Mesendoderm (in vitro differentiated cells): ENCODE measurements around the gene SLAMF7.

Source experiments
- DNase-seq: peaks from one replicate; pipeline ENCODE4 v3.0.0; 2013
- H2AK5ac ChIP-seq: 2 replicates; pipeline ENCODE4 v1.6.1; 2013; ENCODE audit warnings: low read length, inconsistent platforms
- H2BK120ac ChIP-seq: 2 replicates; pipeline ENCODE4 v1.6.1; 2013; ENCODE audit warnings: low read depth, mild to moderate bottlenecking, low read length, moderate library complexity, mixed read lengths
- H2BK15ac ChIP-seq: replicated peaks from 2 replicates; pipeline ENCODE4 v1.6.1; 2013; ENCODE audit warnings: low read depth, mild to moderate bottlenecking, moderate library complexity
- H2BK5ac ChIP-seq: 2 replicates; pipeline ENCODE4 v1.6.1; 2013; ENCODE audit warnings: low read length, inconsistent platforms
- H3K18ac ChIP-seq: 2 replicates; pipeline ENCODE4 v1.6.1; 2013; ENCODE audit warnings: mild to moderate bottlenecking, low read length, mixed read lengths
- H3K23ac ChIP-seq: one replicate; pipeline ENCODE4 v1.6.1; 2013; ENCODE audit warnings: low read length
- H3K27ac ChIP-seq: 2 replicates; pipeline ENCODE4 v1.5.1; 2013; ENCODE audit warnings: low read depth, mild to moderate bottlenecking, inconsistent platforms, low read length, moderate library complexity
- H3K27me3 ChIP-seq: 2 replicates; pipeline ENCODE4 v1.6.1; 2013; ENCODE audit warnings: low read length, control low read depth, mild to moderate bottlenecking, inconsistent platforms; ENCODE audit not compliant: insufficient read depth, poor library complexity
- H3K36me3 ChIP-seq: 2 replicates; pipeline ENCODE4 v1.6.1; 2013; ENCODE audit warnings: low read length, inconsistent platforms; ENCODE audit not compliant: control insufficient read depth, insufficient read depth
- H3K4ac ChIP-seq: one replicate; pipeline ENCODE4 v1.6.1; 2013; ENCODE audit warnings: low read depth, mild to moderate bottlenecking, low read length, moderate library complexity
- H3K4me1 ChIP-seq: 2 replicates; pipeline ENCODE4 v1.6.1; 2013; ENCODE audit warnings: low read depth, low read length, inconsistent platforms; ENCODE audit not compliant: control insufficient read depth
- H3K4me2 ChIP-seq: 2 replicates; pipeline ENCODE4 v1.6.1; 2013; ENCODE audit warnings: low read length
- H3K4me3 ChIP-seq: 2 replicates; pipeline ENCODE4 v1.5.1; 2013; ENCODE audit warnings: mild to moderate bottlenecking, low read length
- H3K56ac ChIP-seq: one replicate; pipeline ENCODE4 v1.6.1; 2013; ENCODE audit warnings: low read length
- H3K79me1 ChIP-seq: 2 replicates; pipeline ENCODE4 v1.6.1; 2013; ENCODE audit warnings: low read length, inconsistent platforms
- H3K79me2 ChIP-seq: 2 replicates; pipeline ENCODE4 v1.6.1; 2013; ENCODE audit warnings: mild to moderate bottlenecking, low read length; ENCODE audit not compliant: control insufficient read depth, insufficient read depth
- H3K9ac ChIP-seq: 2 replicates; pipeline ENCODE4 v1.6.1; 2013; ENCODE audit warnings: low read length, inconsistent platforms
- H4K5ac ChIP-seq: one replicate; pipeline ENCODE4 v1.6.1; 2013; ENCODE audit warnings: low read length
- H4K8ac ChIP-seq: one replicate; pipeline ENCODE4 v1.6.1; 2013; ENCODE audit warnings: low read depth, mild to moderate bottlenecking, control low read depth, low read length, moderate library complexity
- WGBS: extraction: QIAGEN DNeasy Blood & Tissue Kit; methylation state at CpG from one replicate; pipeline ENCODE4 v1.1.7; 2013; ENCODE audit warnings: low lambda C conversion rate, missing lambda C conversion rate; ENCODE audit not compliant: insufficient coverage; ENCODE audit errors: extremely low coverage; 5-methylcytosine and 5-hydroxymethylcytosine counted together

Gene SLAMF7

DNA sequence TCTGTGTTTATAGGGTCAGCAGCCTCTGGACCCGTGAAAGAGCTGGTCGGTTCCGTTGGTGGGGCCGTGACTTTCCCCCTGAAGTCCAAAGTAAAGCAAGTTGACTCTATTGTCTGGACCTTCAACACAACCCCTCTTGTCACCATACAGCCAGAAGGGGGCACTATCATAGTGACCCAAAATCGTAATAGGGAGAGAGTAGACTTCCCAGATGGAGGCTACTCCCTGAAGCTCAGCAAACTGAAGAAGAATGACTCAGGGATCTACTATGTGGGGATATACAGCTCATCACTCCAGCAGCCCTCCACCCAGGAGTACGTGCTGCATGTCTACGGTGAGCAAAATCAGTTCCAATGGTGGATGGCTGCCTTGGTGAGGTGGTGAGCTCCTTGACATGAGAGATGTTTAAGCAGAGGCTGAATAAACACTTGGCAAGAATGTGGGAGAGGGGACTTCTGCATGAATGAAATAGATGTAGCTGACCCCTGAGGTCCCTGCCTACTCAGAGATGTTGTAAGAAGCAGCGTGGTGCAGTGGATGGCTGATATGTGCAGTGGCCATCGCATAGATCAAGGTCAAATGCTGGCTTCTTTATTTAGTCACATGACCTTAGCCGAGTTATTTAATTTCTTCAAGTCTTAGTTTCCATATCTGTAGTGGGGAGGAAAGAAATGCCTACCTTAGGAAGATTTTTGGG is 9.3 kb downstream of the SLAMF7 start:
- WGBS = no CpG with 5 or more reads among the region's 10 CpGs
- DNase-seq = peak; percentile 69
- no peak overlapping the region for H4K8ac ChIP-seq
- H3K4me3 ChIP-seq = no peak overlapping the region
- H2BK5ac ChIP-seq = no peak overlapping the region
- no peaks in the 10 kb centered on the region for H3K79me1 ChIP-seq
- no peak overlapping the region for H3K4ac ChIP-seq
- H3K9ac ChIP-seq = no peak overlapping the region
- no peak overlapping the region for H3K4me2 ChIP-seq
- H2BK120ac ChIP-seq = no peak overlapping the region
- H3K27ac ChIP-seq = no peak overlapping the region
- H3K18ac ChIP-seq = no peak overlapping the region
- H4K5ac ChIP-seq = no peak overlapping the region
- peak overlapping the region; percentile 36 for H3K56ac ChIP-seq
- H2BK15ac ChIP-seq = no peak overlapping the region
- no peak overlapping the region for H3K23ac ChIP-seq
- no peaks in the 10 kb centered on the region for H3K4me1 ChIP-seq
- no peak overlapping the region for H2AK5ac ChIP-seq
- H3K36me3 ChIP-seq = no peaks in the 10 kb centered on the region
- no peaks in the 10 kb centered on the region for H3K27me3 ChIP-seq
- H3K79me2 ChIP-seq = no peaks in the 10 kb centered on the region

DNA sequence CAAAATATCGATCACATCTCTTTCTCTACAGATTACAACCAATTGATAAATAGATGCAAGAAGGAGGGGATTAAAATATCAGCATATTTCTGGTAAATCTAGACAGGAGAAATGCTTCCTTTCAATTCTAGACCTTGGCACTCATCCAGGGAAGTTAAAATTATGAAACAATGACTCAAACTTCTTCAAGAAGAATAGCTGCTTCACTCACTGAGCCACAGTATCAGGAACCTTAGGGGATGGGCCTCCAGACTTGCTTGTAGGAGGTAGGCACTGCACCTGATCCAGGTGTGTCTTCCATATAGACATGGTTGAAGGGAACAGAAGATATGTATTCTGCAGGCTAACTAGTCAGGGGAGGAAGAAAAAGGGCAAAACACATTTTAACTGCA is 9.8 kb downstream of the SLAMF7 start:
- Histone ChIP-seq H3K23ac (no peak overlapping the region), H3K79me1 (no peaks in the 10 kb centered on the region), H2BK120ac (no peak overlapping the region), H3K27me3 (no peaks in the 10 kb centered on the region), H3K9ac (no peak overlapping the region), H3K4me1 (no peaks in the 10 kb centered on the region), H3K27ac (no peak overlapping the region), H3K18ac (no peak overlapping the region), H3K79me2 (no peaks in the 10 kb centered on the region), H3K4me3 (no peak overlapping the region), H3K56ac (no peak overlapping the region), H4K5ac (no peak overlapping the region), H3K36me3 (no peaks in the 10 kb centered on the region), H3K4me2 (no peak overlapping the region), H4K8ac (no peak overlapping the region), H2BK15ac (no peak overlapping the region), H3K4ac (no peak overlapping the region), H2BK5ac (no peak overlapping the region), H2AK5ac (no peak overlapping the region)
- DNase-seq = no peak
- WGBS = no CpG with 5 or more reads among the region's 1 CpG

DNA sequence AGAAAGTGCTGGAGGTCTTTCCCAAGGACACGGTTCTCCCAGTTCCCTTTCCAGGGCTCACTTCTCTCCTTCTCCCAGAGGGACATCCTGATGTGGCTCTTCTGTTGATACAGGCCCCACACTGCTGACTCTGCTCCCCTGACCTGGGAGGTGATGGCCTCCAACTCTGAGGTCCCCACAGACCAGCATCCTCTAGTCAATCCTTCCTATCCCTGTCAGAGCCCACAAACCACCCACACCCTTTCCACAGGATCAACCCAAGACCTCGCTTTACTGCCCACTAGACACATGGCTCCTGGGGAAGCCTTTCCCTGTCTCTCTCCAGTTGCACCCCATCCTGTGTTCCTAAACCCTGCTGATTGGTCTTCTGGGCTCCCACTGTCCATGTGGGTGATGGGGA is 11.6 kb downstream of the SLAMF7 start:
- H3K18ac ChIP-seq = no peak overlapping the region
- no peak overlapping the region for H3K4me2 ChIP-seq
- WGBS = no CpG with 5 or more reads among the region's 2 CpGs

DNA sequence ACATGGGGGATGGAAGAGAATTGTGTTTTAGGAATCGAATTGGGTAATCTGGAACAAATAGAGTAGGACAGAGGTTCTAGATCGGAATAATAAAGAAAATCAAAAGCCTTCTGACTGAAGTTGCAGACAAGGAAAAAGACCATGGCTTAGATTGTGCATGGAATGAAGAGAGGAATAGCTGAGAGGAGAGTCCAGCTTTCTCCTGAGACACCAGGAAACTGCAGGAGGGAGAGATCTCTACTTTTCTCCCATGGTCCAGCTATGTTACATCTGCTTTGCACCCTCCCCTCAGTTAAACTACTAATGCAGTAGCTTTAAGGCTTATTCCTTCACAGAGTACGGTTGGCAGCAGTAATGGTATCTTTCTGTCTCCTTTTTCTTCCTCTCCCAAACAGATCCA is 13.4 kb downstream of the SLAMF7 start:
- Histone ChIP-seq H2BK120ac (no peak overlapping the region), H2AK5ac (no peak overlapping the region), H3K4me2 (no peak overlapping the region), H3K27ac (no peak overlapping the region), H3K36me3 (no peaks in the 10 kb centered on the region), H3K18ac (no peak overlapping the region), H4K8ac (no peak overlapping the region), H3K4me1 (no peaks in the 10 kb centered on the region), H3K4ac (no peak overlapping the region), H3K23ac (no peak overlapping the region), H2BK15ac (no peak overlapping the region), H3K4me3 (no peak overlapping the region), H3K79me1 (no peaks in the 10 kb centered on the region), H3K9ac (no peak overlapping the region), H3K56ac (no peak overlapping the region), H2BK5ac (no peak overlapping the region), H3K79me2 (no peaks in the 10 kb centered on the region), H3K27me3 (no peaks in the 10 kb centered on the region), H4K5ac (no peak overlapping the region)
- 100% methylated on average over 2 of the region's 3 CpGs for WGBS
- no peak for DNase-seq

More for the DNA sequence above, 11.6 kb downstream of the SLAMF7 start:
- H2AK5ac ChIP-seq = no peak overlapping the region
- H4K5ac ChIP-seq = no peak overlapping the region
- H2BK120ac ChIP-seq = no peak overlapping the region
- H2BK15ac ChIP-seq = no peak overlapping the region
- no peak overlapping the region for H3K4ac ChIP-seq
- H4K8ac ChIP-seq = no peak overlapping the region
- H3K36me3 ChIP-seq = no peaks in the 10 kb centered on the region
- H3K79me1 ChIP-seq = no peaks in the 10 kb centered on the region
- H3K23ac ChIP-seq = no peak overlapping the region
- no peak overlapping the region for H3K9ac ChIP-seq
- no peak overlapping the region for H3K4me3 ChIP-seq
- no peaks in the 10 kb centered on the region for H3K4me1 ChIP-seq
- H3K27me3 ChIP-seq = no peaks in the 10 kb centered on the region
- H3K56ac ChIP-seq = no peak overlapping the region
- no peak for DNase-seq
- no peak overlapping the region for H3K27ac ChIP-seq
- H3K79me2 ChIP-seq = no peaks in the 10 kb centered on the region
- no peak overlapping the region for H2BK5ac ChIP-seq

DNA sequence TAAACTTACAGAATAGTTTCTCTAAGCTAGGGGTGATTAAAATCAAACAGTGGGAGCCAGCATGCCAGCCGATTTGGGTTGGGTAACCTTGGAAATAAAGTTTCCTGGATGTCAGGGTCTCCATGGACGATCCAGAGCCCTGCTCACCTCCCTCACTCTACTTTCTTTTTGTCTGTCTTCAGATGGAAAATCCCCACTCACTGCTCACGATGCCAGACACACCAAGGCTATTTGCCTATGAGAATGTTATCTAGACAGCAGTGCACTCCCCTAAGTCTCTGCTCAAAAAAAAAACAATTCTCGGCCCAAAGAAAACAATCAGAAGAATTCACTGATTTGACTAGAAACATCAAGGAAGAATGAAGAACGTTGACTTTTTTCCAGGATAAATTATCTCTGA is 13.9 kb downstream of the SLAMF7 start:
- H3K56ac ChIP-seq = no peak overlapping the region
- H3K79me1 ChIP-seq = no peaks in the 10 kb centered on the region
- H3K27me3 ChIP-seq = no peaks in the 10 kb centered on the region
- H4K8ac ChIP-seq = no peak overlapping the region
- H2AK5ac ChIP-seq = no peak overlapping the region
- DNase-seq = no peak
- no peaks in the 10 kb centered on the region for H3K36me3 ChIP-seq
- H2BK5ac ChIP-seq = no peak overlapping the region
- no peak overlapping the region for H3K18ac ChIP-seq
- H2BK15ac ChIP-seq = no peak overlapping the region
- H3K27ac ChIP-seq = no peak overlapping the region
- no peak overlapping the region for H3K4me3 ChIP-seq
- H3K23ac ChIP-seq = no peak overlapping the region
- H3K9ac ChIP-seq = no peak overlapping the region
- no peak overlapping the region for H4K5ac ChIP-seq
- no peak overlapping the region for H3K4ac ChIP-seq
- H3K4me1 ChIP-seq = no peaks in the 10 kb centered on the region
- H3K4me2 ChIP-seq = no peak overlapping the region
- no peaks in the 10 kb centered on the region for H3K79me2 ChIP-seq
- no peak overlapping the region for H2BK120ac ChIP-seq
- no CpG with 5 or more reads among the region's 5 CpGs for WGBS

DNA sequence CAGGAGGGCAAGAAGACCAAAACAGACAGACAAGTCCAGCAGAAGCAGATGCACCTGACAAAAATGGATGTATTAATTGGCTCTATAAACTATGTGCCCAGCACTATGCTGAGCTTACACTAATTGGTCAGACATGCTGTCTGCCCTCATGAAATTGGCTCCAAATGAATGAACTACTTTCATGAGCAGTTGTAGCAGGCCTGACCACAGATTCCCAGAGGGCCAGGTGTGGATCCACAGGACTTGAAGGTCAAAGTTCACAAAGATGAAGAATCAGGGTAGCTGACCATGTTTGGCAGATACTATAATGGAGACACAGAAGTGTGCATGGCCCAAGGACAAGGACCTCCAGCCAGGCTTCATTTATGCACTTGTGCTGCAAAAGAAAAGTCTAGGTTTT is 14.5 kb downstream of the SLAMF7 start:
- DNase-seq = no peak
- Histone ChIP-seq H4K5ac (no peak overlapping the region), H3K4me3 (no peak overlapping the region), H3K56ac (no peak overlapping the region), H3K79me1 (no peaks in the 10 kb centered on the region), H3K4me2 (no peak overlapping the region), H3K27me3 (no peaks in the 10 kb centered on the region), H3K4me1 (no peaks in the 10 kb centered on the region), H2BK120ac (no peak overlapping the region), H3K23ac (no peak overlapping the region), H2AK5ac (no peak overlapping the region), H3K4ac (no peak overlapping the region), H2BK5ac (no peak overlapping the region), H3K18ac (no peak overlapping the region), H3K36me3 (no peaks in the 10 kb centered on the region), H2BK15ac (no peak overlapping the region), H3K9ac (no peak overlapping the region), H3K79me2 (no peaks in the 10 kb centered on the region), H3K27ac (no peak overlapping the region), H4K8ac (no peak overlapping the region)
